TTC549 (cell line): ENCODE measurements around the gene C9orf50.
"Not testable (repeated sequence)": the region's sequence is repeated elsewhere in the genome, so short reads cannot be mapped to it uniquely, and the experiment has no call there.

Source experiments
- FAIRE-seq: peaks from 2 replicates; lab custom pipeline; 2012; peaks lifted over from hg19 to GRCh38; lab: Jason Lieb, UNC

C9orf50 gene

DNA sequence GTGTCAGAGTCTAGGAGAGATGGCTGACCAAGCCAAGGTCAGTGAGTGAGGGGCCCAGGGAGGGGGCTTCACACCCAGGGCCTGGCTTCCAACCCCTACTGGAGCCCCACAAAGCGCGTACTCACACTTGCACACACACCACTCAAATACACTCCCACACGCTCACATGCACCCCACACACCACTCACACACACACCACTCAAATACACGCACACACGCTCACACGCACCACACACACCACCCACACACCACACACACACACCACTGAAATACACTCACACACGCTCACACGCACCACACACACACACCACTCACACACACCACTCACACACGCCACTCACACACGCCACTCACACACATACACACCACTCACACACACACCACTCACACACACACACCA is 26.7 kb upstream of the C9orf50 start:
- no peak for FAIRE-seq

DNA sequence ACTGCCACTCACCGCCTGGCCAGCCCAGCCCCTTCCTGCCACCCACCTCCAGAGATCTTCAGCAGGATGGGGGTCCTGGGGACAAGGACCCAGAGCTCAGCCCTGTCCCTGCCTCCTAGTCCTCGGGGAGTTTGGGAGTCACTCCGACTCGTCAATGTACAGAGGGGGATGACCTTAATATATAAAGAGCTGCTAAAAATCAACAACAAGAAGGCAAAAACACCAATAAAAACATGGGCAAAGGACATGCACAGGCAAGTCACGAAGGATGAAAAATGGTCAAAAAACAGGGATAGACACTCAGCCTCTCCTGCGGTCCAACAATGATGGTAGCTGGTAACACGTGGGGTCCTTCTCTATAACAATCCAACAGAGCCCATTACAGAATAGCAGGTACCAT is 25.8 kb upstream of the C9orf50 start:
- no peak for FAIRE-seq

DNA sequence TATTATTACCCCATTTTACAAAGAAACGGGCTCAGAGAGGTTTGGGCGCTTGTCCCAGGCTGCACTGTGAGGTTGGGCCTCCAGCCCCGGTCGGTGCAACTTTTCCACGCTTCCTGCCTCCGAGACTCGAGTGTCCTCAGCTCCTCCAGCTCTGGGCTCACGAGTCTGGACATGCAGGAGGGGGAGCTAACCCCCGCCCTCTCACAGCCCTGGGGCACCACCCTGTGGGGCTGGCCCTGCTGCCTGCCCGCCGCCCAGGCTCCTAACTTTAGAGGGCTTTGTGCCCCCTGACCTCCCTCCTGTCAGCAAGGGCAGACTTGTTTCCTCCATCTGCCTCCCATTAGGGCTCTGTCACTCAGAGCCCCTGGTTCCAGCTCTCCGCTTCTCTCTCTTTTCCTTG is 25.4 kb upstream of the C9orf50 start:
- no peak for FAIRE-seq

DNA sequence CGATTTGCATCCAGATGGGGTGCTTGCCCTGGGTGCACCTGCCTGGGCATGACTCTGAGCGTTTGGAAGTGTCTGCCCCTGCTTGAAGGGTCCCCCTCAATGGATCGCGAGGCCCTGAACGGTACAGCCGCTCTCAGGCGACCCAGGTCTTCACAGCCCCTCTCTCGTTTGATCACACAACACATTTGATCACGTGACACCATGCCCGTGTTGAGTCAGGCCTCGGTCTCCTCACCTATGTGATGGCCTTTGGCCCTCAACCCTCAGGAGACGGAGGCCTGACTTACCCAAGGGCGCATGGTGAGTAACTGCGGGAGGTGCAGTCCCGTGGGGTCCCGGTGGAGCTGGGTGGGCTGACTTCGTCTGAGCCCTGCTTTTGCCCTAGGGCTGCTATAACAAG is 24.0 kb upstream of the C9orf50 start:
- no peak for FAIRE-seq

DNA sequence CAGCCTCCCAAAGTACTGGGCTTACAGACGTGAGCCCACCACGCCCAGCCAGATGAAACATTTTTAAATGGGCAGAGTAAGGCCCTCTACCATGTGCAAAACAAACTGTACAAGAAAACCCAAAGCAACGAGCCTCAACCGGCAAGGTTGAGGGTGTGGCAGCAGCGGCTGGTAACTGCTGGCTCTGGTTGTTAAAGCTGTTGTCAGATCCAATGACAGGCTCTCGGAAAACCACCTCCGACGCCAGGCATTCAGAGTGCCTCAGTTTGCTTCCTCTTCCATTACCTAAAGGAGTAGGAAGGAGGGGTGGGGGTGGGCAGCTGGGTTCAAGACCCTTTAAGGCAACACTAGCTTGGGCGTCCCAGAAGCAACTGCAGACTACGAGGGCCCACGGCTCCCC is 23.5 kb upstream of the C9orf50 start:
- FAIRE-seq, result no peak

DNA sequence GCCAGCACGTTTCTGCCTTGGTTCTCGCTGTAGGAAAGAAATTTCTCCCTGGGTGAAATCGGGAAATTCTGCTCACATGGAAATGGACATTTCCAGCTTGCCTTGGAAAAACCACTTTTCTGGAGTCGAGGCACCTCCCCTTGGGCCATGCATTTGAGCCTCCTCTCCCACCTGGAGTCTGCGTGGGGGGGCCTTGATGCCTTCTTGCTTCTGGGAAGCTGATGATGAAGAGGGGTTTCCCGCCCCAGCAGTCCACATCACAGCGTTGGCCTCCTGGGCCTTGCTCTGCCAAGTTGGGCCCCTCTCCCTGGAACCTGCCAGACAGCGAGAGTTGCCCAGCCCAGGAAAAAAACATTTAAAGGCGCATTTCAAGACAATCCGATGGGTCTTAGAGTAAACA is 22.8 kb upstream of the C9orf50 start:
- no peak for FAIRE-seq

DNA sequence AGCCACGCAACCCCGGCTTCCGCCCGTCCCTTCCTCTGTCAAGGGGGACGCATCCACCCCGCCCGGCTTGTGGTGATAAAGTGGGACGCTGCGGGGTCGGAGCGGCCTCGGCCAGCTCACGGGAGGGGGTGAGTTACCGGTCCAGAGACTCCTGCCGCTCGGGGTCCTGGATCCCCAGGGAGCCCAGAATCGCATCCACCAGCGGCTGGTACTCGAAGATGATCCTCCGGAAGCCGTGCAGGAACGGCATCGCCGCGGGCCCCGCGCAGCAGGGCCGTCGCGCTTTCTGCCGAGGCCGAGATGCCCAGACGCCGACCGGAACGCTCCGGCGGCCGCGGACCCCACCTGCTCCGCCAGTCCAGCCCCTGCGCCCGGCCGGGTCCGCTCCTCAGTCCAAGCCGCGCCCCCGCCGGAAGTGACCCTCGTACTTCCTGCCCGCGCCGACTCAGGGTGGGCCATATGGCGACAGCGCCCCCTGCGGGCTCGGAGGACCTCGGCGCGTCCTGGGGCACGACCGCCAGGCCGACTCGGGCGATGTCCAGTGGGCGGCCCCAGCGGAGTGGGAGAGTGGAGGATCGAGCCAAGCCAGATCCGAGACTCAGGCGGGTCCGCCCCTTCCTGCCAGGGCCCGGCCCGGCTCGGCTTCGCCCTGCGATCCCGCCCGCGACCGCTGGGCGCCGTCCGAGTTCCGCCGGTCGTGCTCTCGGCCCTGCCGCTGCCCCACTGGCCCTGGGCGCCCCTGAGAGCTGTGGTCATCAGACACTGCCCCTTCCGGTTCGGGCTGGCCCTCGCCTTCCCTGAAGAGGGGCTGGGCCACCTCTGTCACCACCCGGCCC is 21.1 kb upstream of the C9orf50 start, which contains the start of gene ASB6:
TSS of gene ASB6 (minus strand) at position 402 of the 836 bp plus-strand sequence. CDS start at position 250, 152 bp downstream.
- FAIRE-seq, result no peak

DNA sequence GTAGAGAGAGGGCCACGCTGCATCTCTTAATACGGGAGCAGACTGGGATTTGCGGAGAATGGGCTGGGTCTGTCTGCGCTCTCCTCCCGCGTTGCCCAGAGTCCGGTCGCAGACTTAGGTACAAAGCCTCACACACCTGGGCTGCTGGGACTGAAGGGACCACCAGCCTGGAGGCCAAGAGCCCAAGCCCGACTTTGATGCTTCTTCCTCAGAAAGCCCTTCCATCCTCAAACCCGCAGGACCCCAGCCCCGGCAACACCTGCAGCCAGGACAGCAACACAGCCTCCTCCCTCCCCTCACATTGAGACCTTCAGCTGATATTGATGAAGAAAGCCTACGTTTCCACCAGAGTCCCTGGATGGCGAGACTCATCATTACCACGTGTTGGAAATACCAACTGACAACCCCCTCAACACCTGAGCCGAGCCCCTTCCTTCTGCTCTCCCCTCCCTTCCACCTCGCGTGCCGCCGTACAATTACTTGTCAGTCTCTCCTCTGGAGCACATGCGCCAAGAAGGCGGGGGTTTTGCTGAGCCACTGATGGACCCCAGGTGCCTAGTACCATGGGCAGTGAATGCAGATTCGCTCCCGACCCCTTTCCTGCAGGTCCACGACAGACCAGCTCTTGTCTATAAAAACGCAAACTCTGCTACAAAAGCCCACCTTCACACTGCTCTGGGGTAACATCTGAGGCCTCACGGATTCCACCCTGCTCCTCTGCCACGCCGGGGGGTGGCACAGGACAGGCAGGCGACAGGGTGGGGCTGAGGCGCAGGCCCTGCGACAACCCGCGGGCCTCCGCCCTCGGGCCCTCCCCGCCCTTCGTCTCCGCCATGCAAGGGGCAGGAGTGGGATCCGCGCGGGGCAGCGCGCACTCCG is 20.2 kb upstream of the C9orf50 start:
- FAIRE-seq, result no peak

DNA sequence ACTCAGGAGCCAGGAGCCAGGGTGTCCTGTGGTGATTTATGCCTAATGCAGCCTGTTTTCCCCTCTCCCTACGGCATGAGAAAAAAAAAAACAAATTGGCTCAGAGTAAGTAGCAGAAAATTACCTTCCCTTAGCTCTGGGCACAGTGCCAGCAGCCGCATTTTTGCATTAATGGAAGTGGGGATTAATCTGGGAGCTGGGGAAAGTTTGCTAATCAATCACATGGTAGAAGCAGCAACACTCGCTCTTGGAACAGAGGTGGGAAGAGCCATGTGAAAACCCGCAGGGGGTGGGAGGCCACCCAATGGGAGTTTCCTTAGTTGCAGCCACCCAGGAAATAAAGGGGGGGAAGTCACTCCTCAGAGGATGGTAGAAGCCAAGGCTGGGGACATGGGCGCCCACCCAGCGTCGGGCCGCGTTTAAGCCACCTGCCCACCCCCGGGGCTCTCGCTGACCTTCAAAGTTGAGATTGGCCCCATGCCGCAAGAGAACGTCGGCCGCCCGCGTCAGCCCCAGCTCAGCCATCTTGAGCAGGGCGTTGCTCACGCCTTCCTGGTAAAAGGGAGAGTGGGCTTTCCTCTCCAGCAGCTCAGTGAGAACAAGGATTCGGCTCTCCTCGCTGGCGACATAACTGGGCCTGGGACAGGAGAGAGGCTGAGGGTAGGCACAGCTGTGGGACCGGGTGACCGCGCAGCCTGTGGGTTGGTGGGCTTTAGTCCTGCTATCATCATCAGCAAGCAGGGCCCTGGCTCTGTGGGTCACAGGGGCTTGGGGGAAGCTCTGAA is 19.4 kb upstream of the C9orf50 start:
- FAIRE-seq, result no peak

DNA sequence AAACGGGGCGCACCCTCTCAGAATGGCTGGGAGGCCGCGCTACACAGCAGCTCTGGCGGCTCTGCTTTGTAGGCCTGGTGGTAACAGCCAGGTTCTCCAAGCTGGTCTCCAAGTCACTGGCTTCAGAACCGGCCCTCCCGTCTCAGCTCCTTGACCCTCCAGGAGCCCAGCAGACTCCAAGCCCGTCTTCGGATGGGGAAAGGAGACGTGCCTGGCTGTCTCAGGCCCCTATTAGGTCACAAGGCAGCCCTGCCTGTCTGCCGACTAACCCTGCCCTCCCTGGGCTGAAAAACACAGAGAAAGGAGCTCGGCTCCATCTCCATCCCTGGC is 18.8 kb upstream of the C9orf50 start:
- FAIRE-seq, result no peak

DNA sequence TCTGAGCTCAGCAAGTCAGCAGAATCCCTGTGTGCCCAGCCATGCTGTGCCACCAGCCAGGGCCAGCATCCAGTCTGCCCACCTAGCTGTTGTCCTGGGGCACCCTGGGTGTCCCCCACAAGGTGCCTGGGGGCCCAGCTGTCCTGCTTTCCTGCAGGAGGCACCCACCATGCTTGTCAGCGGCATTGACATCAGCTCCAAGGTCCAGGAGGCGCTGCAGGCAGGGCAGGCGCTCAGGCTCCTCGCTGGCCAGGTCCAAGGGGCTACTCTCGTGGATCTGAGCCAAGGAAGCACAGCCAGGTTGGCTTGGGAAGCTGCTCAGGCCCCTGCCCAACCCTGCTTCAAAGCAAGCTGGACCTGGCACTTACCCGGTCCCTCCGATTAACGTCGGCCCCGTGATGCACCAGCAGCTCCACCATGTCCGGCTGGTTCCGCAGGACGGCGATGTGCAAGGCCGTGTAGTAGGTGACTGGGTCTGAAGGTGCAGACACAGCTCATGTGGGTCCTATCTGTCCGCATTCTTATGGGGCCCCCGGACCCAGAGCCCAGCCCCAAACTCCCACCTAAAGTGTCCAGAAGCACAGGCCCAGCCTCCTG is 18.2 kb upstream of the C9orf50 start:
- no peak for FAIRE-seq

DNA sequence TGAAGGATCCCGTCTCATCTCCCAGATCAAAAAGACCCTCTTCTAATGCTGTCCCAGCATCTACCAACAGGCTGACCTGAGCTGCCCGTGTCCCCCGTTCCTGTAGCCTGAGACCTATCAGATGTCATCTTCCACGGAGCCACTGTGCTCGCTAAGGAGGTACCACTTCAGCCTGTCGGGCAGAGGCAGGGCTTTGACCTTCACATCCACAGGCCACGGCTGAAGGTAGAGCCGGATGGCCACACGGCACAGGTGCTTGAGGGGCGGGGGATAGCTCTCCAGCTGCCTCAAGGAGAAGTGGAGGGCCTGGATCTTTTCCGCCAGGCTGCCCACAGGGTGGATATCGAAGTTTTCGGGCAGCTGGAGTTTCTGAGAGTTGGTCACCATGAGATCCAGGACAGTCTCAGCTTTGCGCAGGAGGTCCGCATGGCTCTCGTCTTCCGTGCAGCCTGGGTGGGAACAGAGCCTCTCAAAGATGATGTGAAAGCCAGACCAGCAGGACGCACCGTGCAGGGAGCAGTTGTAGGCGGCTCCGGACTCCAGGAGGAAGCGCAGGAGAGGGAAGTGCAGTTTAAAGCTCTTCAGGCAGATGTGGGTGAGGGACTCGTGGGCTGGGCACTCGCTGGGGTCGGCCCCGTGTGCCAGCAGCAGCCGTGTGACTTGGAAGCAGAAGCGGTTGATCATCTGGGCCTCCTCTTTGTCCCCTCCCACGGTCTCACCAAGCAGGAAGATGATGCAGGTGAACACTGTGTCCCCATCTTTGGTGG is 17.0 kb upstream of the C9orf50 start:
- FAIRE-seq, result no peak

DNA sequence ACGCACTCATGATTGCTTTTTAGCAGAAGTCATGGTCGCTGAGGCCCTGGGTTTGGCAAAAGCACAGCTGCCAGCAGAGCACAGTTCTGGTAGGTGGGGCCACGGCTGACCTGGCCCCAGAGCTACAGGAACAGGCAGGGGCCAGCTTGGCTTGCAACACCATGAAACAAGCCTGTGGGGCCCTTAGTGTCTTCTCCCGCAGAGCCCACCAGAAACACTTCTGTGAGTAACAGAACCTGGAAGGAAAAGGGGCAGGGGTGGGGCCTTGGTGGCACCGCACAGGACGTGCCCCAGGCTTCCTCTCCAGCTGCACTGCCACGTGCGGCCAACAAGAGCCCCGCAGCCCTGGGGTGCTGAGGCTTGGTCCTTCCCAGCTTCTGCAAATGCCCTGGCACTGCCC is 16.2 kb upstream of the C9orf50 start:
- no peak for FAIRE-seq

DNA sequence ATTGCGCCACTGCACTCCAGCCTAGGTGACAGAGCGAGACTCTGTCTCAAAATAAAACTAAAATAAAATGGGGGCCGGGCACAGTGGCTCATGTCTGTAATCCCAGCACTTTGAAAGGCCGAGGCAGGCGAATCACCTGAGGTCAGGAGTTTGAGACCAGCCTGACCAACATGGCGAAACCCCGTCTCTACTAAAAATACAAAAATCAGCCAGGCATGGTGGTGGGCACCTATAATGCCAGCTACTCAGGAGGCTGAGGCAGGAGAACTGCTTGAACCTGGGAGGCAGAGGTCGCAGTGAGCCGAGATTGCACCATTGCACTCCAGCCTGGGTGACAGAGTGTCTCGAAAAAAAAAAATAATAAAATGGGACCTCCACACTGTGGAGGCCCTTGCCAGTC is 15.4 kb upstream of the C9orf50 start:
- not testable (repeated sequence) for FAIRE-seq

DNA sequence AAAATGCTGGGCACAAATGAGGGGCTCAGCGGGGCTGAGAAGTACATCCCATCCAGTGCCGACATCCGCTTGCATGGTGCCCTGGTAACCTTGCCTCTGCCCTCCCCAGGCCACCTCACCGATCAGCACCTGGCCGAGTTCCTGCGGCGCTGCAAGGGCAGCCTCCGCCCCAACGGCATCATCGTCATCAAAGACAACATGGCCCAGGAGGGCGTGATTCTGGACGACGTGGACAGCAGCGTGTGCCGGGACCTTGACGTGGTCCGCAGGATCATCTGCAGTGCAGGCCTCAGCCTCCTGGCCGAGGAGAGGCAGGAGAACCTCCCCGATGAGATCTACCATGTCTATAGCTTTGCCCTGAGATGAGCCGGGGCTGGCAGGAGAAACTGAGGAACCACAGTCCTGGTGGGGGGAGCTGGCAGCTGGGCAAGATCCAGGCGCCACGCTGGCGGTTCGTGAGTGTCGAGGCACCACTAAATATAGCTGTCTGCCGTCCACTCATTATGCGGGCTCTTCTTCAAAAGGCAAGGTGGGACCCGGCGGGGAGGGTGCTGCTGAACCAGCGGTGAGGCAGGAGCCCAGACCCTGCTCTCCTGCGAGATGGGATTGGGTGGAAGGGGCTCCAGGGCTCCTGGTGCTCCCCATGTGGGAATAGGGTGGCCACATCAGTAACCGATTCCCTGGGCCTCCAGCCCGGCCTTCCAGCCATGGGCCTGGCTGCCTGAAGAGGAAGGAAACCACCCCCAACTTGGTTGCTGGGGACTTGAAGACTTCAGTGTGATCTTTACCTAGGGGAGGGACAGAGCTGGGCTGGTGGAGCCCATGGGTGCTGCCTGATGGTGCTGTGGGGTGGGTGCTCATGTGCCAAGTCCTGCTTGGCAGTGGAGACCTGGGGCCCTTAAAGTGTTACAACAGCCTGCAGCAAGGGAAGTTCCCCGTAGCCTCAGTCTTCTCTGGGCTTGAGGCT is 14.5 kb upstream of the C9orf50 start:
- no peak for FAIRE-seq

DNA sequence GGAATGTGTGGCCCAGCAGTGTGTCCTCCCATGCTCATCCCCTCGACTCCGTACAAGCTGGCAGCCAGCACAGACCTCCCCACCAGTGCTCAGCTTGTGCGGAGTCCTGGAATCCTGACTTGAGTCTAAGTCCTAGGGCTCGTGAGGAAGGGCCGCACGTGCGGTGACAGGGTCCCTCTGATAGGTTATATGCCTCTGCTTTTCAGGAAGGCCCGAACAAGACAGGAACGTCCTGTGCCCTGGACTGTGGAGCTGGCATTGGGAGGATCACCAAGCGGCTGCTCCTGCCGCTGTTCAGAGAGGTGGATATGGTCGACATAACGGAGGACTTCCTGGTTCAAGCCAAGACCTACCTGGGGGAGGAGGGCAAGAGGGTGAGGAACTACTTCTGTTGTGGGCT is 12.9 kb upstream of the C9orf50 start:
- FAIRE-seq, result no peak

DNA sequence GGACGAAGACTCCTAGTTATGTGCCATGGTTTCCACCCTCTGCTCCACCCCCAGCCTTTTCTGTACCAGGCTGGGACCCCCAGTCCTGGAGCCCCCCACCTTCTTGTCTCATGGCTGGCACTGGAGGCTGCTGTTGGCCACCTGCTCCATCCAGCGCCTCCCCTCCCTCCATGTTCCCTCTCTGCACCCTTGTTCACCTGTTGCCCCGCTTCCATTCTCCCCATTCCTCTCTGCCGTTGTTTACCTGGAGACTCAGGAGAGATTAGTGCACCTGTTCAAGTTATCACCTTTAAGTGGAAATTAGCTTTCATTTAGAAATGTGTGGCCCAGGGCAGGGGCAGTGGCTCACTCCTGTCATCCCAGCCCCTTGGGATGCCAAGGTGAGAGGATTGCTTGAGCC is 12.3 kb upstream of the C9orf50 start:
- no peak for FAIRE-seq

DNA sequence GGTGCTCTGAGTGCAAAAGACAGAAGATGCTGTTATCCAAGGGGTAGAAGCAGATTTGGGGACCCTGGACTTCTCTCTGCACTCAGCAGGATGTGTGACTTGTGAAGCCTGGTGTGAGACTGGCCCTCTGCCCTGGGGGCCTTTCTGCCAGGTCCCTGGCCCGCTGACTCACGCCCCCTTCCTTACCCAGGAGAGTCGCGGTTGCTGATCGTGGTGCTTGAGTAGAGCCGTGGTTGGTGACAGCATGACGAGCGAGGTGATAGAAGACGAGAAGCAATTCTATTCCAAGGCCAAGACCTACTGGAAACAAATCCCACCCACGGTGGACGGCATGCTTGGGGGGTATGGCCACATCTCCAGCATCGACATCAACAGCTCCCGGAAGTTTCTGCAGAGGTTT is 11.6 kb upstream of the C9orf50 start:
- FAIRE-seq, result no peak

DNA sequence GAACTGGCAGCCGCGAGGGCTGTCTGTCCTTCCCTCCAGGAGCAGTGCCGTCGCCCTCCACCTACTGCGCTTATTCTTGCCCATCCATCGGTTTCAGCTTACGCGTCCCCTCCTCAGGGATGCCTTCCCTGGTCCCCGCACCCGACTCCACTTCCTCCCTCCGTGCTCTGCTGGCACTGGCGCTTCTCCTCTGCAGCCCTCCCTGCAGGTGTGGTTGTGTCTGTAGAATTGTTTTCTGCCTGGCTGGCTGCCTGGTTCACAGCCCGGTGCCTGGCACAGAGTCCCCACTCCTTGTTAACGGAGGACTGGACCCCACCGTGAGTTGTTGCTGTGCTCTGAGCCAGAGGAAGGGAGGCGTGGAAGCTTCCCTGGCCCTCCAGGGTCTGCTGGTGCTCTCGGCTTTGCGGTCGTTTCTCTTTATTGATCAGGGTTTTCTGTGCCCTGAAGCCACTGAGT is 10.8 kb upstream of the C9orf50 start:
- no peak for FAIRE-seq

DNA sequence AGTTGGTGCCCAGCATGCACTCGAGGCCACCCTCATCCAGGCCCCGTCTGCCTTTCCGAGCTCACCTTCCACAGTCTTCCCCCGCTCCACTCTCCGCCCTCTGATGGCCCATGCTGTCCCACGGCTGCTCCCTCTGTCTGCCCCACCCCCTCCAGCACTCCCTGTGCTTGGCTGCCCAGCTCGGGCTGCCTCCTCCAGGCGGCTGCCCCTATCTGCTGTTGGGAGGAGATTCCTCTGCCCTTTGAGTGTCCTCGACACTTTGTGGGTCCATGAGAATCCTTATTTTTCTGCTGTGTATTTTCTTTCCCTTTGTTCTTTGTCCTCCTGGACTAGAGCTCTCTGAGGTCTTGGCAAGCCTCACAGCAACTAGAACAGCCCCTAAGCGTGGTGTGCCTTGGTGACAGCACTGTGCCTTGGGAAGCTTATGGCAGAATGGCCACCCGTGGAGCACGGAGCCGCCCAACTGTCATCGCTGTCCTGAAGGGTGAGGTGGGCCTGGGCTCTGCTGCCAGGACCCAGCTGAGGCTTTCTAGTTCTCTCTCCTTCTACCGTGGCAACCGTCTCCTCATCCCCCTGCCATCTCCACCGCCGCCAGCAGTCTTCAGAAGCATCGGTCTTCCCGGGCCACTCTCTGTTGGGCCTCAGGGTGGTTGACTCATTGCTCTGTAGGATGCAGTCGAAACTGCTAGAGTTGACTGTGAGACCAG is 10.2 kb upstream of the C9orf50 start:
- FAIRE-seq, result no peak
